Suppressor macrophage (primary cell): ENCODE data around the gene TBX15.

ENCODE experiments used
- DNase-seq, 4 experiments: peaks; one replicate each; pipeline ENCODE4 v3.0.0-alpha.2; 2020 to 2022
- total RNA-seq, 17 experiments: gene quantifications; one replicate each; lab custom pipeline; 2026; ENCODE audit warnings: mixed read lengths in 6 of 17, inconsistent platforms in 3 of 17; lab: John Stamatoyannopoulos, UW

The TBX15 gene
- 0 to 2.2 (median 0.05) reads per million in 17 experiments for total RNA-seq

GRCh38 chr1:118988186-118989005 lies at the start of gene TBX15:
TBX15 (minus strand) TSS chr1:118988343; CDS start chr1:118987795, 548 bp downstream.
- DNase-seq, result no peak

GRCh38 chr1:119034359-119034758 lies 46.2 kb upstream of the TBX15 start:
- no peak for DNase-seq

GRCh38 chr1:119032986-119033385 lies 44.8 kb upstream of the TBX15 start:
- DNase-seq, result no peak

- DNase-seq, result no peak
These were observed 39.6 kb upstream of the TBX15 start for GRCh38 chr1:119027759-119028158.

GRCh38 chr1:119026956-119027355 lies 38.8 kb upstream of the TBX15 start:
- no peak for DNase-seq

- no peak for DNase-seq
These were observed 27.4 kb upstream of the TBX15 start for GRCh38 chr1:119015547-119015946.

GRCh38 chr1:119012383-119012782 lies 24.2 kb upstream of the TBX15 start:
- DNase-seq, result no peak

- no peak for DNase-seq
These were observed 23.6 kb upstream of the TBX15 start for GRCh38 chr1:119011706-119012105.

- DNase-seq, result no peak
These were observed 23.0 kb upstream of the TBX15 start for GRCh38 chr1:119011116-119011515.

GRCh38 chr1:119010201-119010600 lies 22.1 kb upstream of the TBX15 start:
- DNase-seq, result no peak

- no peak for DNase-seq
These were observed 21.1 kb upstream of the TBX15 start for GRCh38 chr1:119009312-119009655.

- peak; percentile 47 to 56 (median 52) for DNase-seq
These were observed 20.6 kb upstream of the TBX15 start for GRCh38 chr1:119008483-119009311.

- DNase-seq, result peak; percentile 35 to 56 (median 48)
These were observed 19.7 kb upstream of the TBX15 start for GRCh38 chr1:119007670-119008482.

GRCh38 chr1:119007339-119007669 lies 19.2 kb upstream of the TBX15 start:
- no peak for DNase-seq

- DNase-seq, result no peak
These were observed 18.5 kb upstream of the TBX15 start for GRCh38 chr1:119006406-119007279.

- no peak for DNase-seq
These were observed 17.7 kb upstream of the TBX15 start for GRCh38 chr1:119005724-119006405.

- DNase-seq, result no peak
These were observed 16.6 kb upstream of the TBX15 start for GRCh38 chr1:119004781-119005180.

GRCh38 chr1:119004129-119004527 lies 16.0 kb upstream of the TBX15 start:
- no peak for DNase-seq

GRCh38 chr1:119003413-119004128 lies 15.4 kb upstream of the TBX15 start:
- DNase-seq, result no peak

GRCh38 chr1:119002028-119002686 lies 14.0 kb upstream of the TBX15 start:
- peak; percentile 20 to 46 (median 38) for DNase-seq
